Subcutaneous adipose tissue (tissue), 4 donors: Measurements from ENCODE around the gene CRPPA. TPM values are rescaled to one million over a fixed set of nuclear protein-coding genes. Genes with fewer than 3 reads are reported as not detected.

Source experiments
- total RNA-seq, 4 donors: library from RNA; depleted of rRNA; stranded (reverse); fragments of >200 nt; gene quantifications; one replicate each; pipeline ENCODE4 v1.1.0, GENCODE V29; 2016
- TF ChIP-seq, protein P1 (sequence below): fragments of 450-650 bp; IDR thresholded peaks from one replicate; pipeline ENCODE4 v1.5.1; 2016; ENCODE audit warnings: low read depth, mild to moderate bottlenecking, control low read depth, antibody characterized with exemption, moderate library complexity

Gene CRPPA
- total RNA-seq, 4 donors from 2014 or later = 0.68 to 3.1 (median 2.0) TPM

DNA sequence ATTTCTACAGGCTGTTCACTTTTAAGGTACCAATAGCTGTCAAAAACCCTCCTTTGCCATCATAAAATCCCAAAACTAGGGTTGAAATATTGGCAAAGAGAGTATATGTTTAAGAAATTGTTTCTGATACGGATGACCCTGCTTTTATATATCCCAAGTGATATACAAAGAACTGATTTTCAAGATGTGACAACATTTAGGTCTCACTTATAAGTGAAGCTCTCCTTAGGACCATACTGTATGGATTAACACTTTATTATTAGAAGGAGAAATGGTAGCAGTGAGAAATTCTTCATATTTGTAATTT lies 11.0 kb upstream of the CRPPA start:
- TF ChIP-seq, protein P1, sequence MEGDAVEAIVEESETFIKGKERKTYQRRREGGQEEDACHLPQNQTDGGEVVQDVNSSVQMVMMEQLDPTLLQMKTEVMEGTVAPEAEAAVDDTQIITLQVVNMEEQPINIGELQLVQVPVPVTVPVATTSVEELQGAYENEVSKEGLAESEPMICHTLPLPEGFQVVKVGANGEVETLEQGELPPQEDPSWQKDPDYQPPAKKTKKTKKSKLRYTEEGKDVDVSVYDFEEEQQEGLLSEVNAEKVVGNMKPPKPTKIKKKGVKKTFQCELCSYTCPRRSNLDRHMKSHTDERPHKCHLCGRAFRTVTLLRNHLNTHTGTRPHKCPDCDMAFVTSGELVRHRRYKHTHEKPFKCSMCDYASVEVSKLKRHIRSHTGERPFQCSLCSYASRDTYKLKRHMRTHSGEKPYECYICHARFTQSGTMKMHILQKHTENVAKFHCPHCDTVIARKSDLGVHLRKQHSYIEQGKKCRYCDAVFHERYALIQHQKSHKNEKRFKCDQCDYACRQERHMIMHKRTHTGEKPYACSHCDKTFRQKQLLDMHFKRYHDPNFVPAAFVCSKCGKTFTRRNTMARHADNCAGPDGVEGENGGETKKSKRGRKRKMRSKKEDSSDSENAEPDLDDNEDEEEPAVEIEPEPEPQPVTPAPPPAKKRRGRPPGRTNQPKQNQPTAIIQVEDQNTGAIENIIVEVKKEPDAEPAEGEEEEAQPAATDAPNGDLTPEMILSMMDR = no peak

DNA sequence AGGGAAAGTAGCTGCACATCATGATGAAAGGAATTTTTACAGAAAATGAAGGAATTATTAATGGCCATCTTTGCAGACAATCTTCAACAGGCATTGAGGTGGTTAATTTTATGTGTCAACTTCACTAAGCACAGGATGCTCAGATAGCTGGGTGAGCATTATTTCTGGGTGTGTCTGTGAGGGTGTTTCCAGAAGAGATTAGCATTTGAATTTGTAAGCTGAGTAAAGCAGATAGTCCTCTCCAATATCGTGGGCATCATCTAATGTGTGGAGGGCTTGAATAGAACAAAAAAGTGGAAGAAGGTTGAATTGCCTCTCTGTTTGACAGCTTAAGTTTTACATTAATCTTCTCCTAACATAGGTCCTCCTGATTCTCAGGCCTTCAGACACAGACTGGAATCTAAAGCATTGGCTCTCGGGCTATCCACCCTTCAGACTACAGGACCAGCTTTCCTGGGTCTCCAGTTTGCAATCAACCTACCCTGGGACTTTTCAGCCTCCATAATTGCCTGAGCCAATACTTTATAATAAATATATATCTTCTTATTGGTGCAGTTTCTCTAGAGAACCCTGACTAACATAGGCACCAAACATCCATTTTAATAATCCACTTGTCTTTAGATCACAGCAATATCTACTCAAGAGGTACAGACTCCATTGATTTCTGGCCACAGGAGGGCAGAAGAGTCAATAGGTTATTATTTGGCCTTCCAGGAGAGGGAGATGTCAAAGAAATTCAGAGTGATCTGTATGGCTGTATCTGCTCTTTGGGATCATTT lies 10.5 kb upstream of the CRPPA start:
- TF ChIP-seq, protein P1 = no peak

DNA sequence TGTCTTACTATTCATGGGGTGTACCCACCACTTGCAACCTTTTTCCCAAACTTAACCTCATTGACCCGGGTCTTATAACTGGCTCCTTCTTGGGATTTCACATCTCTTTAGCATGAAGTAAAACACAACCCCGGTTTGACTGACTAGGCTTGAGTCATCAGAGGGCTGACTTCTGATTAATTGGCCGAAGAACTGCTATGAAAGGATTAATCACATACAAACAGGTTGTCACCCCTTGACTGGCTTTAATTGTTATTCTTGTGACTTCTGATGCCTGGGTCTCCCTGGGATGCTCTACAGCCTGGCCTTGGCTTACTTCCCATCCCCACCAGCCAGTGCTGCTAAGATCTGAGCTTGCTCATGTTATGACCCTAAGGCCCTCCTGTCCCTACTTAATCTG lies 8.8 kb upstream of the CRPPA start:
- TF ChIP-seq, protein P1 = no peak

DNA sequence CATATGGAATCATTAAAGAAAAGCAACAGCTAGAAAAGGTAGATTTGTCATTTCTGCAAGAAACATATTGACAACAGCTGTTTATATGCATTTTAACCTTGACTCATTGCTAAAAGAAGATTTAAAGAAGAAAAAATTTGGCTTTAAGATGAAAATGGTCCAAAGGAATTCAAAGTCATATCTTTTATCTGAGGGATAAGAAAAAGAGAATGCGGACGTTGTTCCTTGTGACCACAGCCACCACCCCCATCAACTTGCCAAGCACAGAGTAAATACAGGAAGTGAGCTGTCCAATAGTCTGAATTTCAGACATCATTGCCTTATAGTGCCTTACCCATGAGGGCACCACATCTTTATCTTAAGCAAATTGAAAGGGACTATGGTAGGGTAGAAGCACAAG lies 7.3 kb upstream of the CRPPA start:
- TF ChIP-seq, protein P1 = no peak

DNA sequence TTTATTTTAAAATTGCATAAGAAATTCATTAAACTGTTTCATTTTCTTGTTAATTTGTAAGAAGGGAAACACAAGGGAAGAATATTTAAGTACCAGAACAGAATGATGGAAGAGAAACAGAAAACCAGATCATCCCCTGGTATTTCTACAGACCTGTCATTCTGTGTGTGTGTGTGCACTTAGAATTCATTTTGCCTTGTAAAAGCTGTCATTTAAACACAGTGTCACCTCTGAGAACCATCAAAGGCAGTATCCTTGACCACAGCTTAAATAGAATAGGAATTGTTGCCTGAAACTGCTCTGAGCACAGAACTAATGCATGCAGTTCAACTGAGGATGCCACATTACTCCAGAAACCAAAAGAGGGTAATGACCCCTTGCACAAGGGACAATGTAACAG lies 6.8 kb upstream of the CRPPA start:
- TF ChIP-seq, protein P1 = no peak

DNA sequence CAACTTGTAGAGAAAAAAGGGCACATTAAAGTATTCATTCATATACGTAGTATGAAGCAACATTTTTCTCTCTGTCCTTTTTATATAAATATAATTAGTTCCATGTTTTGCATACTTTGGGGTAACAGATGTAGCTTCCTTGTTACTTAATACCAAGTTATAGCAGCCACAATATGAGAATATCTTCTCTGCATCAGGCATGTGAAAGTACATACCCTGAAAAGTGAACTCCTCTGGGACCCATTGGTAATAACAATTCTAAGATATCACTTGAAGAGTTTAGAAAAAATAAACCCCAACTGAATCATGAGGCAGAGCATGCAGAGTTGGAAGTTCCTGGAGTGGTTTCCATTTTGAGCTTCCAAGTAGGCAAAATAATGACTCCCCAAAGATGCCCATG lies 2.4 kb upstream of the CRPPA start:
- TF ChIP-seq, protein P1 = no peak

DNA sequence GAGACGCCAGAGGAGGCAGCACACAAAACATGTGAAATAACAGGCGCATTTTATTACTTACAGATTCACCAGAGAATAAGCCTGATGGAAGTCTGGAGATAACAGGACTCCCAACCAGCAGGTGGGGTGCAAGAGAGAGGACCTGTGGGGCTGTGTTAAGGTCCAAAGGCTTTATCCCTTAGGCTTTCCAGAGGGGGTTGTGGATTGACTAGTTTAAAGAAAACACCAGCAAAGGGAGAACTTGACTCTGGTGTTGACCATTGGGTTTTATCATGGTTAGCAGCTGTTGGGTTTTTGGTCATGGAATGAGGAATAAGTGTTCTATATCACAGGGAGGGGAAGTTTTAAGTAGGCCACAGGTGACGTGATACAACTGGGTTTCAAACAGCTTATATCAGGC lies 1.6 kb upstream of the CRPPA start:
- TF ChIP-seq, protein P1 = no peak
